Measurements from ENCODE around the gene UBE2I. TPM values are rescaled to one million over a fixed set of nuclear protein-coding genes. Genes with fewer than 3 reads are reported as not detected.
A peak's percentile ranks its signal among the peaks of the same experiment; 100 is the strongest.

UBE2I gene
- total and polyA plus RNA-seq, 2 donors (not counting 1 experiment from before 2014, with no cell fraction given), result 152 to 265 TPM

GRCh38 chr16:1341495-1342420 lies 32.3 kb downstream of the UBE2I start:
- Histone ChIP-seq H3K4me2 (replicated peaks; ENCODE audit: low read depth, low read length, poor library complexity, severe bottlenecking) (peak overlapping the region; percentile 95), H3K9me3 (ENCODE audit: control extremely low read depth in 1 of 3, control insufficient read depth in 2 of 3, insufficient read depth in 1 of 3, low read length in 2 of 3) (peaks cover 0 to 3% (median 0%) of the 10 kb centered on the region in 3 donors), H4K20me1 (ENCODE audit: control insufficient read depth, insufficient read depth, low read length, poor library complexity, severe bottlenecking) (peaks cover 16% of the 10 kb centered on the region), H3K4me1 (ENCODE audit: control insufficient read depth in 2 of 2, insufficient read depth in 2 of 2, low read length in 2 of 2) (peaks cover 16 to 34% of the 10 kb centered on the region in 2 donors), H3K27ac (ENCODE audit: low read length in 2 of 2) (peak overlapping the region in 1 of 2 donors; percentile 42), H3K79me2 (ENCODE audit: control insufficient read depth, insufficient read depth, low read length) (no peaks in the 10 kb centered on the region), H3K27me3 (replicated peaks in 1 of 4; ENCODE audit: control extremely low read depth in 1 of 4, control insufficient read depth in 3 of 4, insufficient read depth in 4 of 4, low read length in 3 of 4) (no peaks in the 10 kb centered on the region), H2AFZ (ENCODE audit: insufficient read depth, low read depth, low read length, poor library complexity, severe bottlenecking) (no peak overlapping the region), H3K36me3 (replicated peaks in 1 of 2; ENCODE audit: control extremely low read depth in 1 of 2, control insufficient read depth in 1 of 2, extremely low read depth in 1 of 2, insufficient read depth in 2 of 2, low read length in 1 of 2) (no peaks in the 10 kb centered on the region), H3K9ac (ENCODE audit: low read length) (peak overlapping the region; percentile 59), H3K4me3 (ENCODE audit: control extremely low read depth in 1 of 5, extremely low read depth in 1 of 5, insufficient read depth in 1 of 5, low read depth in 2 of 5, low read length in 4 of 5) (peak overlapping the region in 4 of 5 experiments; percentile 38 to 68 (median 44))
- intact Hi-C loops (cut with micrococcal nuclease), result loop anchor here (1.0 to 10.0 kb wide), 5 partner anchors 8 to 441 kb away; partner anchors contain the start of genes BAIAP3, CRAMP1, IFT140 and NUBP2
- no peaks in the 10 kb centered on the region for H3K27me3 Mint-ChIP-seq
- peak overlapping the region; percentile 86 for H3K4me3 Mint-ChIP-seq
- ATAC-seq (ENCODE audit: low read depth), result no peak
- TF ChIP-seq EZH2 (IDR thresholded peaks at IDR 0.05; ENCODE audit: borderline replicate concordance, insufficient read depth, low read depth, low read length, poor library complexity, severe bottlenecking) (no peak), CTCF (IDR thresholded peaks at IDR 0.05) (no peak)
- DNase-seq, result no peak
- POLR2A ChIA-PET, result interaction anchor here (0.8 to 2.0 kb wide), 6 partner anchors 9 to 79 kb away, joined by 3 to 11 read pairs (median 4); partner anchors contain the start of genes UBE2I and UQCC4
- no peaks in the 10 kb centered on the region for H3K9me3 Mint-ChIP-seq (ENCODE audit: insufficient read depth)
- H3K4me1 Mint-ChIP-seq, result peaks cover 23% of the 10 kb centered on the region
- H3K27ac Mint-ChIP-seq, result peak overlapping the region; percentile 91
- WGBS (ENCODE audit: insufficient coverage), result 84% methylated on average over 35 of the region's 39 CpGs
- CTCF ChIA-PET, result interaction anchor here (0.9 to 1.6 kb wide), 4 partner anchors 10 to 41 kb away, joined by 4 to 8 read pairs (median 6); no protein-coding TSS in a partner anchor

Data from B cell (primary cell).